EL (cell line): ENCODE data around the gene TGM6.

Source experiments
- DNase-seq: peaks from one replicate; pipeline ENCODE4 v3.0.0-alpha.2; 2016

Gene TGM6

DNA sequence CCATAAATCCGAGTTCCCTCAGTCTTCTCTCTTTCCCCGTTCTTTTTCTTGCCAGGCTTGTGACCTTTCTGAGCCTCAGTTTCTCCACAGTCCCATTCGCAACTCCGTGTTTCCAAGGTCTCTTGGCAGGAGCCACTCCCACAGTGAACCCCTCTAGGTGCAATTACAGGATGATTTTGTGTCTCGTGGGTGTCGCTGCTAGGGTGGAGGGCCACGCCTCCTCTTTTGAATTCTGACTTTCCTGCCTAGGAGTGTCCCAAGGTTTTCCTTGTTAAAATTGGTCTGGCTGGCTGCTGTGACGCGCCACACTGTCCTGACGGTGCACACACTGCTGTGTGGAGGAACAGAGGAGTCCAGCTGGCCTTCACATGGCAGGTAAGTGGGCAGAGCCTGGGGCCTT is at the start of gene TGM6:
TGM6 (plus strand) TSS at position 301 of the 400 bp plus-strand sequence; CDS start at position 369, 68 bp downstream.
- no peak for DNase-seq

DNA sequence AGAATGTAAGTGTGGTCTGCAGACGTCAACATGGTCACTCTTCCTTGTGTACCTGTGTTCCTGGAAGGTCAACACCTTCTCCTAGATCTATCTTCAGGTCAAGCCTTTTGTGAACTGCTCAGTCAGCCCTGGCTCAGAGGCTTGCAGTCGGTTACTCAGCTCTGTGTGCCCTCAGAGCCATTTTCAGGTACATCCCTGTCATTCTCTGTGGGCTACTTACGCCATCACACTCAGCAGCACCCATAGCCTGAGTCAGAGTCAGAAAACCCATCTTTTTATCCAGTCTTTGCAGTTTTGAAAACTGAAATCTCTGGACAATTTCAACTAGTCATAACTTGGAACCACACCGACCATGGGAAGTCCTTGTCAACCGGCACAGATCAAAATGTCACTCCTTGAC is 49.6 kb upstream of the TGM6 start:
- no peak for DNase-seq

DNA sequence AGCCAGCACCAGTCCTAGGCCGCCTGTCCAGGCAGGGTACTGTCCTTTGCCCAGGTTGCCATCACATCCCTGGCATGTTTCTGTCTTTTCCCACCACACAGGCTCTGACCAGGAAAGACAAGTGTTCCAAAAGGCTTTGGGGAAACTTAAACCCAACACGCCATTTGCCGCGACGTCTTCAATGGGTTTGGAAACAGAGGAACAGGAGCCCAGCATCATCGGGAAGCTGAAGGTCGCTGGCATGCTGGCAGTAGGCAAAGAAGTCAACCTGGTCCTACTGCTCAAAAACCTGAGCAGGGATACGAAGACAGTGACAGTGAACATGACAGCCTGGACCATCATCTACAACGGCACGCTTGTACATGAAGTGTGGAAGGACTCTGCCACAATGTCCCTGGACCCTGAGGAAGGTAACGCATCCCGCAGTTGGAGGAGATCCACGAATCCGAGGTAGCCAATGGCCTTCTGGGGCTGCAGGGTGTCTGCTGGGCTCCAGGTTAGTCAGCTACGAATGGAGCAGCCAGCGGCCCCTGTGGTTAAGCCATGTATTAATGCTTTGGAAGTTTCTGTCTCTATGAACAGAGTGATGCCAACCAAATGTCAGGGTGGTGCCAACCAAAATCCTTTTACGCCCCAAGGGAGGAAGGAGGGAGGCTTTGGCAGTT is 48.7 kb upstream of the TGM6 start:
- DNase-seq: no peak

DNA sequence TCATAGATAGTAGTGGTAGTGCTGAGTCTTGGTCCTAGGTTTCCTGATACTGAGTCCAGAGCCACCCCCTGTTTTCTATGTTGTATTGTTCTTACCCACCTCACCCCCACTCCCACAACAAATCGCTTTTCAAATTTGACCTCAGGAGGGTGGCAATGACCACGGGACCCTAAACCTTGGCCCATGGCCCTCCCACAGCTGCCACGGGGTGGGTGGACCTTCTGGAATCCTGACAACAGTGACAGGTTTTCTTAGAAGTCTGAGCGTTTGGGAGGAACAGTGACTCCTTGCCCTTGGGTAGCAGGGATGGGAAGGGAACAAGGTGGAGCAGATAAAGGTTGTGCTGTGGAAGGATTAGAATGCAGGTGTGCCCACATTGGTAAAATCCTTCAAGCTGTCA is 48.0 kb upstream of the TGM6 start:
- DNase-seq: no peak

GRCh38 chr20:2333821-2334220 is 46.9 kb upstream of the TGM6 start:
- DNase-seq: no peak

- no peak for DNase-seq
Measured at GRCh38 chr20:2335096-2335870, 45.4 kb upstream of the TGM6 start.

DNA sequence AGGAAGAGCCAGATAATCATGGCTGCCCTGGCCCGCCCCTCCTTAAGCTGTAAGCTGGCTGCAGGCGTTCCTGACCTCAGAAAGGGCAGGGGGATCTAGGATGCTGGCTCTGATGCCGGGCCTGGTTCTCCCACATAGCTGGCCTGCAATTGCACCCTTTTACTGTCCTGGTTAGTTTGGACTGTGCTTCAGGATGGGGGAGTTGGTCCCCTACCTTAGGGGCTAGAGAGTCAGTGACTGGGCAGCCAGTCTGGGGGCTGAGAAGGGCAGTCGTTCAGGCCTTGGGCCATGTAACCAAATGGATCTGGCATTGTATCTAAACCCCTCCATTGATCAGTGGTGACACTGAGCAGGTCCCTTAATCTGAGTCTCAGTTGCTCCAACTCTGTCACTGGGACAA is 44.2 kb upstream of the TGM6 start:
- DNase-seq: no peak

- DNase-seq: no peak
Measured at GRCh38 chr20:2337142-2337541, 43.6 kb upstream of the TGM6 start.

DNA sequence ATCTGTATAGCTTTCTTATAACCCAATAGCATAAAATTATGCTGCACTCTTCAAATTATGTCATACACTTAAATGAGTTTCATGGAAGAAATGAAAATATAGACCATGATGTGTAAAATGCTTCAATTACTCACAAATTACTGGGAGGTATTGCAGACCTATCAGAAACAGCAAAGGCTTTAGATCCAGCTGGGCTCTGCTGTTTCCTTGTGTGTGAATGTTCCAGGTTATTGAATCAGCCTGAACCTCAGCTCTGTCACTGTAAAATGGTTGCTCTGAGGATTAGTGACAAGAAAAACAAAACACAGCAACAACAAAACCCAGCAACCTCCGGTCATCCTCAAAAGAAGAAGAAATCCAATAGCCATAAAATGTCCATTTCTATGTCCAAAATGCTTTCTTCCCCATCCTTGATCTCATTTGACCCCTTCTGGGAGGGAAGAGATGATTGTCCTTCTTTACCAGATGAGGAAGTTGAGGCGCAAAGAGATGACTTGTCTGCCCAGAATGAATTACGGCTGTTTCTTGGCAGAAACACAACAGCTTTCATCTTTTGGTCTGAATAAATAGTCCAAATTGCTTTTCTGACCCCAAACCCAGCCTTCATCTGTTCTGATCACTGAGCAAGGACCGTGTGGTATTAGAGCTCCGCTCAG is 42.2 kb upstream of the TGM6 start:
- DNase-seq: no peak

GRCh38 chr20:2340136-2340535 is 40.6 kb upstream of the TGM6 start:
- DNase-seq: no peak

GRCh38 chr20:2340823-2341222 is 39.9 kb upstream of the TGM6 start:
- no peak for DNase-seq

DNA sequence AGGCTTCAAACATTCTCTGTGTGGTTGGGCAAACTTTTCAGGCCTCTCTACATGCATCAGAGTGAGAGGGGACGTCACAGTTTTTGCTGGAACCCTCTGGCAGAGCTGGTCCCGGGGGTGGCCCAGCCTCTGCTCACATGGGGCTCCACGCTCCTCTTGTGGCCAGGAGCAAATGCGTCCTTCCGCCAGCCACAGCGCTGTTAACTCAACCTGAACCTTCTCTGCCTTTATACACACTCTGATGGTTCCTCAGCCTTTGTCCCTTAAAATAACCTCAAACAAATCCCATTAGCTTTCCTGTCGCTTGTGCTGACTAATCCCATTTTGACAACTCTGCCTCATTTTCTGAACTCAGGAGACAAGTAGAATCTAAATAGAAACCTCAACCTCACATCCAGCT is 39.4 kb upstream of the TGM6 start:
- DNase-seq: no peak

DNA sequence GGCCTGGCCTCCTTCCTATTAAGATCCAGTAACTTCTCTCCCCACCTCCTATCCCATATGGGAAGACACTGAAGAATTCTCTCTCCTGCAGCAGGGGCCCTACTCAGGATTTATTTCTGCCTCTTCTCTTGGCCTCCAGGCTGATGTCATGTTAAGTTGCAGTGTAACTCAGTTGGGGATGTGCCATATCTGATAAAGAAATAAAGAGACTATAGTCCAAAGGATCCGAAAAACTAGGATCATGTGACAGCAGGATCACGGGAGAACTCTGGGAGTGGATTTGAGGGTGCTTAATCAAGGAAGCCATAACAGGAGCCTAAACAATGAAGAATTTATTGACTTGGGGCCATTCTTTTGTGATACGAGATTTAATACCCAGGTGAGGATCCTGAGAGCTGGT is 38.5 kb upstream of the TGM6 start:
- no peak for DNase-seq

DNA sequence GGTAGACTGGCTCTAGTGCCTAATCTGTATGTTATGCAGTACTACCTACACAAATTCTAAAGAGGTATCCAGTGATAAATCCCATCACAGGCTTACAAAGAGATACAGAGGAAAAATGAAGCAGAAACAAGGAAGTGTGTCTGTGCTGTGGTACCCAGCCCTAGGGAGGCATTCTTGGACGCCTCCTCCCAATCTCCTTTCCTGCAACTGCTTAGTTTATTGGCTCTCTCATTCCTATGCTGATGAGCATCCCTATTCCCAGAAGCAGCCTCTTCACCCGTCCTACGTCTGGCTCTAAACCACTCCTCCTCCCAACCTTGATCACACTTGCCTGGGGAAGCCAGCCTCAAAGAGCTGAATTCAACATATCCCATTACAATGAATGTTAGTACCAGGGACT is 34.5 kb upstream of the TGM6 start:
- DNase-seq: no peak

DNA sequence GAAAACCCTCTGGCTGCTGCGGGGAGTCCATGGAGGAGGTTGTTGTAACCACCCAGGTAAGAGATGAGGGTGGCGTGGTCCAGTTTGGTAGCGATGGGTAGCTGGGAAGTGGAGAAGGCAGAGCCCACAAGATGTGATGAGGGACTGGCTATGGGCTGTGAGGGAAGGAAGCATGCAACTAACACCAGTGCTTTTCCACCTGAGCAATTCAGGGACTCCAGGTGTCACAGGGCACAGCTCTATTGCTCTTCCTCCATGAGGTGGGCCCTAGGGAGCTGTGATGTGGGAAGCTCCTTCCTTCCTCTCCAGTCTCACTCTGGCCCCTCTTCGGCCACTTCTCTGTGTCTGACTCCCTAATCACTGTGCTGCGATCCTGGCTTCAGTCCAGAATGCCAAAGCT is 32.4 kb upstream of the TGM6 start:
- DNase-seq: no peak

DNA sequence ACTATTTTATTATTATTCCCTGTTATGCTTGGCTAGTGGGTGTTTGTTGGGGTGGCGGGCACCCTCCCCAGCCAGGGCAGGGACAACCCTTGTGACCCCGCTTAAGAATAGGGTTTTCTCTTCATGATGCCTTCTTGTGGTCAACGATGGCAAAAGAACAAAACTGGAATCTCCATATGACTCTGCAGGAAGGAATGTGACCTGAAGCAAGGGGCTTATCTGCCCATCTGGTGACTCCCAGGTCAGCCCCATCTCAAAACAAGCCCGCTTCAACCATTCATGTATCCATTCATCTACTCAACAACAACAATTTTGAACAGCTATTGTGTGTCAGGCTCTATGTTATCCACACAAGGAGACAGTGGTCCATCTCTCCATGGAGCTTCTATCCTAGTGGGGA is 30.9 kb upstream of the TGM6 start:
- peak; percentile 70 for DNase-seq

GRCh38 chr20:2350606-2351005 is 30.1 kb upstream of the TGM6 start:
- no peak for DNase-seq

DNA sequence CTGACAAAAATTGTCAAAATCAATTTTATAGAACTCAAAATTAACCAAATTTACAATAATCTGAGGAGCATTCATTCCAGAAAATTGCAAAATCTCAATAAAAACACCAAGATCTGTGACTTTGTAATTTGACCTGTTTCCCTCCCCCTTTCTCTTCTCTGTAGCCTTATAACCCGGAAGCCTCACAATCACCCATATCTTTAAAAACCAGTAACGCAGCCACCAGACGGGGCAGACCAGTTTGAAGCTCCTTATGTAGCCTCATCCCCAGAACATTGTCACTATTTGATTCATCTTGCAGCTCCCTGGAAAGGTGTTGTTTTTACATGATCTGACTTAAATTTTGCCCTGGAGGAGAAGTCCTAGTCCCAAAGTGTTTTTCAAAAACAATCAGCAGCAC is 27.5 kb upstream of the TGM6 start:
- no peak for DNase-seq

DNA sequence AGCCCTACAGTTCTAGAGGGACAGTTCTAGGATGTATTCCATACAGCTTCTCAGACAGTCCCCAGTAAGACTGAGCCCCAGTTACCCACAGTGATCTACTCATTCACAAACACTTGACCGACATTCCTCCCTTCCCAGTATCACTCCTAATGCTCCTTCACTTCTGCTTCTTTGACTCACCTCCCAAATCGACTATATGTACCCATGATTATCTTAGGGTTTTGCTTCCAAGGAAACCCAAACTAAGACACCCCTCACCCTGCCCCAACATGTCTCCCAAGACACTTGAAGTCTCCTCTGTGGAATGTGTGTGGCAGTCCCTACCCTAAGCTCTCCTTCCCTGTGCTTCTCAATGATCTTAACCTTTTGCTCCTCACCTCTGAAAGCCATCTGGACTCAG is 23.6 kb upstream of the TGM6 start:
- DNase-seq: peak; percentile 16

- DNase-seq: no peak
Measured at GRCh38 chr20:2358006-2358405, 22.7 kb upstream of the TGM6 start.

GRCh38 chr20:2361035-2361593 is 19.6 kb upstream of the TGM6 start:
- DNase-seq: no peak

DNA sequence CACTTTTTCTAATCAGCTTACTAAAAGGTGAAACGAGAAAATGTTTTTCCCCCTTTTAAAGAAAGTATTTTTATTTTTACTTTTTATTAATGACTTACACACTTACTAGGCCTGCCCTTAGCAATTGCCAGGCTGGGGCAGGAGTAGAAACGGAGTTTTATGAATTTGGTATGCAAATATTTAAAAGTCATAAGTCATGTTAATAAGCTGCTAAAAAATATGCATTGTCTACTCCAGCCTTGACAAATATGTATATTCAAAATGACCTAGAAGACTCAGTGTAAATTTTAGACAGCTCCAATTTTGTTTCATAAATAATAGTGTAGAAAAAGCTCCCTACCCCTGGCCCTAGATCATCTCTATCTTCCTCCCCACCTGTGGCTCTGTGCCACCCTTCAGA is 17.5 kb upstream of the TGM6 start:
- no peak for DNase-seq

GRCh38 chr20:2363587-2363986 is 17.1 kb upstream of the TGM6 start:
- no peak for DNase-seq

GRCh38 chr20:2364044-2364443 is 16.7 kb upstream of the TGM6 start:
- DNase-seq: no peak
